SK-N-SH (cell line): ENCODE data around the gene TMEM138. TPM values are rescaled to one million over a fixed set of nuclear protein-coding genes. Genes with fewer than 3 reads are reported as not detected.

ENCODE experiments used
- CTCF ChIA-PET: fragments of 300-600, 350-600 bp; formaldehyde crosslinking; extraction: SDS; loops from one replicate; lab custom pipeline; 2021; lab: Yijun Ruan, JAX
- POLR2A ChIA-PET: fragments of 350-600 bp; sonication (Branson Sonifier 250); formaldehyde crosslinking; extraction: SDS; loops from one replicate; lab custom pipeline; 2020; ENCODE audit warnings: antibody characterized with exemption, inconsistent platforms; lab: Yijun Ruan, JAX
- DNase-seq: peaks from one replicate; pipeline ENCODE4 v3.0.0; 2012
- H2AFZ ChIP-seq: fragments of 200-600 bp; sonication (generic); 2 replicates; pipeline ENCODE4 v1.8.1; 2016; ENCODE audit warnings: antibody characterized with exemption, mild to moderate bottlenecking, low read depth
- H3F3A ChIP-seq: fragments of 200-600 bp; sonication (generic); replicated peaks from 2 replicates; pipeline ENCODE3; 2016; ENCODE audit warnings: antibody characterized with exemption, mild to moderate bottlenecking; ENCODE audit not compliant: insufficient read depth
- H3K27ac ChIP-seq, 2 experiments: fragments of 200-500 bp in 1 of 2; fragments of 200-600 bp in 1 of 2; sonication (Bioruptor generic) in 1 of 2; sonication (generic), shearing (Covaris generic) in 1 of 2; 2 replicates each; pipeline versions ENCODE4 v1.5.1 to v1.6.1; 2014 to 2016; ENCODE audit warnings: low read depth in 2 of 2, inconsistent platforms in 1 of 2, low read length in 1 of 2, mild to moderate bottlenecking in 1 of 2, mixed read lengths in 1 of 2
- H3K27me3 ChIP-seq: fragments of 200-600 bp; sonication (generic), shearing (Covaris generic); 2 replicates; pipeline ENCODE4 v1.6.1; 2016; ENCODE audit warnings: mixed run types; ENCODE audit not compliant: insufficient read depth
- H3K36me3 ChIP-seq, 2 experiments: fragments of 200-500 bp in 1 of 2; fragments of 200-600 bp in 1 of 2; sonication (Bioruptor generic) in 1 of 2; sonication (generic) in 1 of 2; replicated peaks in 1 of 2; 2 replicates each; pipeline versions ENCODE3 to v1.5.1; 2014 to 2016; ENCODE audit warnings: low read length in 1 of 2, mild to moderate bottlenecking in 1 of 2; ENCODE audit not compliant: insufficient read depth in 2 of 2, control insufficient read depth in 1 of 2
- H3K4me1 ChIP-seq, 2 experiments: fragments of 200-500 bp in 1 of 2; fragments of 200-600 bp in 1 of 2; sonication (Bioruptor generic) in 1 of 2; sonication (generic), shearing (Covaris generic) in 1 of 2; 2 replicates each; pipeline versions ENCODE4 v1.5.1 to v1.6.1; 2014 to 2016; ENCODE audit warnings: low read depth in 1 of 2, low read length in 1 of 2, mixed run types in 1 of 2; ENCODE audit not compliant: insufficient read depth in 2 of 2, control insufficient read depth in 1 of 2
- H3K4me2 ChIP-seq: fragments of 200-600 bp; sonication (generic), shearing (Covaris generic); 2 replicates; pipeline ENCODE4 v1.6.1; 2017; ENCODE audit warnings: mixed run types
- H3K4me3 ChIP-seq, 2 experiments: fragments of 200-500 bp in 1 of 2; fragments of 200-600 bp in 1 of 2; sonication (Bioruptor generic) in 1 of 2; sonication (generic), shearing (Covaris generic) in 1 of 2; 2 replicates each; pipeline versions ENCODE4 v1.5.1 to v1.8.1; 2014 to 2016; ENCODE audit warnings: low read depth in 2 of 2, inconsistent platforms in 1 of 2, low read length in 1 of 2, mild to moderate bottlenecking in 1 of 2, mixed read lengths in 1 of 2, moderate library complexity in 1 of 2
- H3K79me2 ChIP-seq: fragments of 200-600 bp; sonication (generic); 2 replicates; pipeline ENCODE4 v1.8.1; 2017; ENCODE audit warnings: mild to moderate bottlenecking; ENCODE audit not compliant: insufficient read depth
- H3K9ac ChIP-seq: fragments of 200-600 bp; sonication (generic); 2 replicates; pipeline ENCODE4 v1.6.1; 2017; ENCODE audit warnings: mixed run types
- H3K9me2 ChIP-seq: fragments of 200-600 bp; sonication (generic); 2 replicates; pipeline ENCODE4 v1.6.1; 2017; ENCODE audit warnings: mixed run types
- H3K9me3 ChIP-seq: fragments of 200-600 bp; sonication (generic); 2 replicates; pipeline ENCODE4 v1.6.1; 2017; ENCODE audit warnings: mixed run types, mild to moderate bottlenecking, moderate library complexity
- H4K20me1 ChIP-seq: fragments of 200-600 bp; sonication (generic); 2 replicates; pipeline ENCODE4 v1.6.1; 2017; ENCODE audit warnings: mild to moderate bottlenecking, mixed run types; ENCODE audit not compliant: insufficient read depth
- CHD2 ChIP-seq: fragments of 150-350 bp; IDR thresholded peaks from 2 replicates; pipeline ENCODE4 v1.6.1; 2018; ENCODE audit warnings: low read length; ENCODE audit not compliant: partially characterized antibody
- CTCF ChIP-seq: fragments of 200-600 bp; sonication (generic); IDR thresholded peaks from 2 replicates; pipeline ENCODE4 v1.6.1; 2017; ENCODE audit warnings: antibody characterized with exemption, mild to moderate bottlenecking, moderate library complexity
- EP300 ChIP-seq, 2 experiments: IDR thresholded peaks; 2 replicates each; pipeline versions ENCODE4 v1.4.0 to v1.6.1; 2012; ENCODE audit warnings: borderline replicate concordance in 1 of 2, low read depth in 1 of 2, low read length in 1 of 2
- EZH2phosphoT487 ChIP-seq: fragments of 200-600 bp; sonication (generic); IDR thresholded peaks from 2 replicates; pipeline ENCODE4 v1.6.1; 2017; ENCODE audit warnings: low read depth, mixed run types, mild to moderate bottlenecking, antibody characterized with exemption, moderate library complexity, borderline replicate concordance
- FOSL2 ChIP-seq: IDR thresholded peaks from 2 replicates; pipeline ENCODE4 v1.4.0; 2012; ENCODE audit warnings: low read depth, mild to moderate bottlenecking, moderate library complexity, borderline replicate concordance
- FOXJ3 ChIP-seq: sonication (generic); formaldehyde crosslinking; IDR thresholded peaks from 2 replicates; pipeline ENCODE4 v1.5.1; 2020; ENCODE audit warnings: mild to moderate bottlenecking, missing genetic modification reagents
- FOXM1 ChIP-seq: IDR thresholded peaks from 2 replicates; pipeline ENCODE4 v1.4.0; 2012; ENCODE audit warnings: low read depth, mild to moderate bottlenecking
- GABPA ChIP-seq: IDR thresholded peaks from 2 replicates; pipeline ENCODE4 v1.4.0; 2012; ENCODE audit warnings: low read depth, mild to moderate bottlenecking
- GATA2 ChIP-seq: sonication (generic); formaldehyde crosslinking; IDR thresholded peaks from 2 replicates; pipeline ENCODE4 v1.5.0; 2020; ENCODE audit warnings: mild to moderate bottlenecking, missing genetic modification reagents
- IRF3 ChIP-seq: fragments of 150-350 bp; IDR thresholded peaks from 2 replicates; pipeline ENCODE4 v1.6.1; 2016; ENCODE audit warnings: mild to moderate bottlenecking, low read depth, low read length
- NFIC ChIP-seq: IDR thresholded peaks from 2 replicates; pipeline ENCODE4 v1.4.0; 2012; ENCODE audit warnings: borderline replicate concordance
- NRF1 ChIP-seq: IDR thresholded peaks from 2 replicates; pipeline ENCODE4 v1.6.1; 2012; ENCODE audit warnings: low read depth, mild to moderate bottlenecking, low read length
- RAD21 ChIP-seq: IDR thresholded peaks from 2 replicates; pipeline ENCODE4 v1.6.1; 2012; ENCODE audit warnings: mild to moderate bottlenecking, low read length
- RFX5 ChIP-seq: IDR thresholded peaks from 2 replicates; pipeline ENCODE4 v1.6.1; 2012; ENCODE audit warnings: mild to moderate bottlenecking, improper control_type of control experiment, low read length
- SMC3 ChIP-seq: IDR thresholded peaks from 2 replicates; pipeline ENCODE4 v1.6.1; 2012; ENCODE audit warnings: low read depth, low read length, improper control_type of control experiment
- TCF12 ChIP-seq: IDR thresholded peaks from 2 replicates; pipeline ENCODE4 v1.4.0; 2012
- TEAD4 ChIP-seq: IDR thresholded peaks from 2 replicates; pipeline ENCODE4 v1.4.0; 2012; ENCODE audit warnings: mild to moderate bottlenecking, borderline replicate concordance; ENCODE audit not compliant: insufficient read depth
- YY1 ChIP-seq: IDR thresholded peaks from 2 replicates; pipeline ENCODE4 v1.4.0; 2012; ENCODE audit warnings: low read depth, mild to moderate bottlenecking
- WGBS: methylation state at CpG from one replicate; pipeline ENCODE4 v1.1.6; 2017; ENCODE audit warnings: low lambda C conversion rate; 5-methylcytosine and 5-hydroxymethylcytosine counted together
- polyA plus RNA-seq, 3 experiments: library from polyadenylated mRNA; depleted of rRNA; stranded (reverse); fragments of >200 nt; gene quantifications; 2 replicates each; pipeline ENCODE4 v1.2.3, GENCODE V29; 2012

Gene TMEM138
- polyA plus RNA-seq, 1 of the 3 experiments (the other 2 are of a cell fraction): 82.2 TPM

- Histone ChIP-seq H3K79me2 (no peaks in the 10 kb centered on the region), H3F3A (no peaks in the 10 kb centered on the region), H3K4me3 (no peak overlapping the region), H3K27me3 (no peaks in the 10 kb centered on the region), H3K4me1 (peaks cover 0 to 23% of the 10 kb centered on the region in 2 experiments; a peak in 1 of 4 replicates), H3K27ac (no peak overlapping the region; a peak in 1 of 4 replicates), H3K4me2 (no peak overlapping the region), H3K9me2 (no peaks in the 10 kb centered on the region), H4K20me1 (no peaks in the 10 kb centered on the region), H3K36me3 (peaks cover 0 to 43% of the 10 kb centered on the region in 2 experiments), H3K9ac (no peak overlapping the region), H2AFZ (no peak overlapping the region), H3K9me3 (no peaks in the 10 kb centered on the region)
- ChIA-PET CTCF (interaction anchor here (1.5 to 2.8 kb wide), 2 partner anchors 14 to 86 kb away, joined by 4 to 20 read pairs; no protein-coding TSS in a partner anchor), POLR2A (no interaction called here)
- no peak for DNase-seq
- TF ChIP-seq TEAD4: no peak
- WGBS: 98% methylated on average over 6 of the region's 10 CpGs
These were observed 12.3 kb upstream of the TMEM138 start for GRCh38 chr11:61349916-61350315.

DNA sequence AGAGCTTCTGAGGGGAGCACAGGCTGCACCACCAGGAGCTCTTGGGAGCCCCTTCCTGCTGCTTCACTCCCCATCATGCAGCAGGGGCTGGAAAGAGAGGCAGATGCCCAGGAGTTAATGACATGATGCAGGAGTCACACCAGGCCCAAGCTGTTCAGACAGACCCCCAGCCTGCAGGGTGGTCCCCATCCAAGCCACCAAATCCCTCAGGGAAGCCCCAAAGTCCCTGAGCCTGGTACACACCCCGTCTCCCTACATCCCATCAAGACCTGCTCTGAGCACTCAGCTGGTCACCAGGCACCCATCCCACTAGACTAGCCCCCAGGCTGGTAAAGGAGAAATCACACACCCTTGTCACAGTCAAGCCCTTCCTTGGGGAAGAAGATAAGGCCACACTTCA, 11.8 kb upstream of the TMEM138 start:
- H2AFZ ChIP-seq: no peak overlapping the region
- CTCF ChIA-PET: interaction anchor here (2.8 kb wide), 1 partner anchor 14 kb away, joined by 20 read pairs; no protein-coding TSS in a partner anchor

More for the DNA sequence above, 11.8 kb upstream of the TMEM138 start:
- Histone ChIP-seq H3K9ac (no peak overlapping the region), H3K79me2 (no peaks in the 10 kb centered on the region), H3K9me2 (no peaks in the 10 kb centered on the region), H3F3A (no peaks in the 10 kb centered on the region), H3K27me3 (no peaks in the 10 kb centered on the region), H4K20me1 (no peaks in the 10 kb centered on the region), H3K27ac (no peak overlapping the region; a peak in 1 of 4 replicates), H3K9me3 (no peaks in the 10 kb centered on the region), H3K36me3 (peaks cover 0 to 43% of the 10 kb centered on the region in 2 experiments)
- 100% methylated on average over 1 of the region's 1 CpG for WGBS
- TF ChIP-seq NRF1: no peak
- no peak for TF ChIP-seq EZH2phosphoT487
- no peak for TF ChIP-seq RFX5
- TF ChIP-seq CHD2: no peak
- no peak for TF ChIP-seq EP300 (IDR thresholded peaks at IDR 0.05; ENCODE audit: borderline replicate concordance in 1 of 2, low read depth in 1 of 2, low read length in 1 of 2)
- no peak for TF ChIP-seq FOSL2
- TF ChIP-seq TCF12: no peak
- no peak for TF ChIP-seq IRF3
- no peak for TF ChIP-seq YY1
- TF ChIP-seq SMC3: no peak
- no peak for TF ChIP-seq TEAD4
- TF ChIP-seq FOXM1: no peak
- TF ChIP-seq CTCF: no peak
- no peak for TF ChIP-seq FOXJ3 (CRISPR knock-in tag)
- TF ChIP-seq RAD21: no peak
- no peak for TF ChIP-seq GATA2 (CRISPR knock-in tag)
- TF ChIP-seq NFIC: no peak
- TF ChIP-seq GABPA: no peak
- TF ChIP-seq, all 33 proteins: peak for 0
- Histone ChIP-seq H3K4me1 (peaks cover 0 to 19% of the 10 kb centered on the region in 2 experiments; a peak in 1 of 4 replicates), H3K4me3 (no peak overlapping the region), H3K4me2 (no peak overlapping the region)
- no peak for DNase-seq
- POLR2A ChIA-PET: no interaction called here
